LNCaP clone FGC (cell line): ENCODE data around the gene INPP5A.
"Not testable (repeated sequence)": the region's sequence is repeated elsewhere in the genome, so short reads cannot be mapped to it uniquely, and the experiment has no call there.

Experiments
- DNase-seq: peaks from one replicate; pipeline ENCODE4 v3.0.0-alpha.2; 2011; ENCODE audit warnings: low read depth
- H3K4me3 ChIP-seq: 2 replicates; pipeline ENCODE4 v1.5.1; 2011; ENCODE audit warnings: mild to moderate bottlenecking, low read depth, low read length, control low read depth
- TF ChIP-seq, protein P1 (sequence below): IDR thresholded peaks from 2 replicates; pipeline ENCODE4 v1.5.1; 2012; ENCODE audit warnings: mild to moderate bottlenecking; ENCODE audit not compliant: control insufficient read depth, insufficient read depth; ENCODE audit errors: extremely low read depth

INPP5A gene

DNA sequence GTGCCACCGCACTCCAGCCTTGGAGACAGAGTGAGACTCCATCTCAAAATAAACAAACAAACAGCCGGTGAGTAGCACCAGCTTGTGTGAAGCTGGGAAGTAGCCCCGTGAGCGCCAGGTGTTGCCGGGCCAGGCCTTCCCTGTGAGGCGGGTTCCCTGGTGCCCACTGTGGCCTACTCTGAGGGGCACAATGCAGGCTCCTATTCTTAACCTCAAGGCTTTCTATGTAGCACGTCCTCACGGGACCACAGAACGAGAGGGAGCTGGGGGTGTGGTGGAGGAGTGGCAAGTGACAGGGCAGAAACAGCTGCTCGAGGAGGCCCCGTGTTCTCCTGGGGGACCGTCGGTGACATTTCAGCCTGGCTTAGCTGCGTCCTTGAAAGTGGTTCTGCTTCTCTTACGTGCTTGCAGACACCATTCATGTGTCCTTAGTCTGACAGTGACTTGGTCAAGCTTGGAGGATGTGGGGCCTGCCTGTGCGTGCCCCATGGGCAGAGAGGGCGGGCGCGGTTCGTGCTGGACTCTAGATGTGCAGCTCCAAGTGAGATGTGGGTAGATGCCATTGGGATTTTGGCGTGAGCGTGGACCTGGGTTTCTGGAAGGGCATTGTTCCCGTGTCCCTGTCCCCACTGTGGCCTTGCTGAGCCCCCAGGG, 131.7 kb downstream of the INPP5A start:
- DNase-seq = no peak
- TF ChIP-seq, protein P1, sequence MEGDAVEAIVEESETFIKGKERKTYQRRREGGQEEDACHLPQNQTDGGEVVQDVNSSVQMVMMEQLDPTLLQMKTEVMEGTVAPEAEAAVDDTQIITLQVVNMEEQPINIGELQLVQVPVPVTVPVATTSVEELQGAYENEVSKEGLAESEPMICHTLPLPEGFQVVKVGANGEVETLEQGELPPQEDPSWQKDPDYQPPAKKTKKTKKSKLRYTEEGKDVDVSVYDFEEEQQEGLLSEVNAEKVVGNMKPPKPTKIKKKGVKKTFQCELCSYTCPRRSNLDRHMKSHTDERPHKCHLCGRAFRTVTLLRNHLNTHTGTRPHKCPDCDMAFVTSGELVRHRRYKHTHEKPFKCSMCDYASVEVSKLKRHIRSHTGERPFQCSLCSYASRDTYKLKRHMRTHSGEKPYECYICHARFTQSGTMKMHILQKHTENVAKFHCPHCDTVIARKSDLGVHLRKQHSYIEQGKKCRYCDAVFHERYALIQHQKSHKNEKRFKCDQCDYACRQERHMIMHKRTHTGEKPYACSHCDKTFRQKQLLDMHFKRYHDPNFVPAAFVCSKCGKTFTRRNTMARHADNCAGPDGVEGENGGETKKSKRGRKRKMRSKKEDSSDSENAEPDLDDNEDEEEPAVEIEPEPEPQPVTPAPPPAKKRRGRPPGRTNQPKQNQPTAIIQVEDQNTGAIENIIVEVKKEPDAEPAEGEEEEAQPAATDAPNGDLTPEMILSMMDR = no peak

DNA sequence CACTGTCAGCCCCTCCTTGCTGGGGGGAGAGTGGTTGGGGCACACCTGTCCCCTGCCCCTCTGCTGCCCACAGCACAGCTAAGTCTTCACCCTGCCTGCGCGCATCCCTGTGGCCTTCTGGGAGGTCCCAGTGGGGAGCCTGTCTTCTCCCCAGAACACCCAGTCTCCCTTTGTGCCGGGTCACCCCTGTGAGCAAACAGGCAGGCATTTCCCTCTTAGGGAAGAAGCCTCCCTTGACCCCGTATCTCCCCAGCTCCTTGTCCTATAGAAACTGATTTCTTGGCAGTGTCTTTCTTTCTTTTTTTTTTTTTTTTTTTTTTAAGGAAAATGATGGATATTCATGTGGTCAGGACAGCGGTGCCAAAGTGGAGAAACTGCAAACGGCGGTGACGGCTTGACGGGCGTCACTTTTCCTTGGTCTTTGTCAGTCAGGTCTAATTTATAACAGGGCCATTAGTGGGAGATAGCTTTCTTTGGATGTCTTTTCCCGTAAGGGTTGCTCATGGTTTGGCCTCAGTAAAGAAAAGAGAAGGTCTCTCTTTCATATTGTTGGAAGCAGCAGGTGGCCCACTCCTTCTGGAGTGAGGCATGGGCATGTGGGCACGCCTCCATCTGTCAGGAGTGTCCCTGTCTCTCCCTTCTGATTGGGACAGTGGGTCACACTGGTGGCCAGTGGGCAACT, 133.1 kb downstream of the INPP5A start:
- no peak for DNase-seq
- TF ChIP-seq, protein P1 = no peak
- no peak overlapping the region for H3K4me3 ChIP-seq

More for the DNA sequence above, 131.7 kb downstream of the INPP5A start:
- H3K4me3 ChIP-seq = no peak overlapping the region

DNA sequence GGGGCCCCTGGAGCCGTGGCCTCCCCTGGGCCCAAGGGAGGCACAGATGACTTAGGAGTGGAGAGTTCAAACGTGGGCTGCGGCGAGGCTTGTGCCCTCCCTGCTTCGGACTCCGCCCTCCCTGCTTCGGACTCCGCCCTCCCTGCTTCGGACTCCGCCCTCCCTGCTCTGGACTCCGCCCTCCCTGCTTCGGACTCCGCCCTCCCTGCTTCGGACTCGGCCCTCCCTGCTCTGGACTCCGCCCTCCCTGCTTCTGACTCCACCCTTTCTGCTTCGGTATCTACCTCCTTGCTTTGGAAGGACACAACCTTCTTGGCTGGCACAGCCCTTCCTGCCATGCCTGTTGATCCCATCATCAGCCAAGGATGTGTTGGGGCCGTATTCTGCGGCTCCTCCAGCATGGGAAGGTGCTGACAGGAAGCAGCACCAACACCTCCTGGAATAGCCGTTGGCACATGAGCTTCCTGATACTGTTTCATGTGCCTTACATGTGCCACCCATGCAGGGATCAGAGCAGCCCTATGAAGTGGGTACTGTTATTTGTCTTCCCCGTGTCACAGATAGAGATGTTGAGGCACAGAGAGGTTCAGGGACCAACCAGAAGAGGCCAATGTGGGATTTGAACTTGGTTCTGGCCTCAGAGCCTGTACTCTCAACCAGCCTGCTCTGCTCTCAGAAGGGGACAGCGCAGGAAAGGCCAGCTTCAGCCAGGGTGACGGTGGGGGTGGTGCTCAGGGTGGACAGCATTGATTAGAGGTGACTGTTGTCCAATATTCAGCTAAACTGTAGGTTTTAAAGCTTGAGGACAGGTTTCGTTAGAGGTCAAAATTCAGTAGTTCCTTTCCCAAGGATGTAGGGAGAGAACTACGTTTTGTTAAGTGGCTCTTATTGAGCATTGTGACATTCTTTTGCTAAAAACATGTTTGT, 133.9 kb downstream of the INPP5A start:
- no peak for DNase-seq
- no peak overlapping the region for H3K4me3 ChIP-seq
- TF ChIP-seq, protein P1 = no peak

DNA sequence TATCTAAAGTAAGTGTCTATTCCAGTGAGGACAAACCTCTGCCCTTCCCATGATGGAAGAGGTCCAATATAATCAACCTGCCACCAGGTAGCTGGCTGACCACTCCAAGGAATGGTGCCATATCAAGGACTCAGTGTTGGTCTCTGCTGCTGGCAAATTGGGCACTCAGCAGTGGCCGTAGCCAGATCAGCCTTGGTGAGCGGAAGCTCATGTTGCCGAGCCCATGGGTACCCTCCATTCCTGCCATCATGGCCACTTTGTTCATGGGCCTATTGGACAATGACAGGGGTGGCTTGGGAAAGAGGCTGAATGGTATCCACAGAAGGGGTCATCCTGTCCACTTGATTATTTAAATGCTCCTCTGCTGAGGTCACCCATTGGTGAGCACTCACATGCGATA, 136.2 kb downstream of the INPP5A start:
- not testable (repeated sequence) for DNase-seq, H3K4me3 ChIP-seq

DNA sequence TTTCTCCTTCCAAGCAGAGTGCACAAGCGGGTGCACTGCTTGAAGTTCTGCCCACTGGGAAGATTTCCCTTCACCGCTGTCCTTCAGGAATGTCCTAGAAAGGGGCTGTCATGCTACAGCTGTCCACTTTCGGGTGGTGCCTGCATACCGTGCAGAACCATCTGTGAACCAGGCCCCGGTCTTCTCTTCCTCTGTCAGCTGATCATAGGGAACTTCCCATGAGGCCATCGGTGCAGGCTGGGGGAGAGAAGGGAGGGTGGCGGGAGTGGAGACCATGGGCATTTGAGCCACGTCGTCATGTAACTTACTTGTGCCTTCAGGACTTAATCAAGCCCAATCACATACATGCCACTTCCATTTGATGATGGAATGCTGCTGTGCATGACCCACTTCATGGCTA, 136.7 kb downstream of the INPP5A start:
- TF ChIP-seq, protein P1 = no peak
- H3K4me3 ChIP-seq = no peak overlapping the region
- DNase-seq = no peak

DNA sequence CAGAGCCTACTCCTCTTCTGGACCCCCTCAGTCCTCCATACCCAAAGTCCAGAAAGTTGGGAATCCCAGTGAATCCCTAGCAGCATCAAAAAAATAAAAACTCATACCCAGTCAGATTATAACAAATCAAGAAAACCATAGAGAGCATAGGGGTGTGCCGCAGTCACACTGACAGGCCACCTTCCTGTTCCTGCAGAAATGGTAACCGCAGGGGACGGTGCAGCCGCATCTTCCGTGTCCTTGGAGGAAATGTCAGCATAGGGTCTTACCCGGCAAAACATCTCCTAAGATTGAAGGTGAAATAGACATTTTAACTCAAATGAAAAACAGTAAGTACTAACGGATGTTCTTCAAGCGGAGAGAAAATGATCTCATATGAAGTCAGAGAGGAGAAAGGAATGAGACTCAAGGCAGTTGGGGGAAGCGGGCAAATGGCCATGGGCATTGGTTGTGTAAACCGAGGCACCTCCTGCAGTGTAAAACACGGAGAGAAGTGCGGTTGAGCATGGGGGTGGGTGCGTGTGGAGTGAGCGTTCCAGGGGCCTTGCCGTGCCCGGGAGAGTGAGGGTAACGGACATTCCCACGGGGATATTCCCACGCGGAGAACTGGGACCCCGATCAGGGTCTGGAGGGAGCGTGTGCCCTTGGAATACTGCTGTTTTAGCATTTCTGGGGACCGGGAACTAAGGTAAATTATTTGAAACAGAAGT, 137.6 kb downstream of the INPP5A start:
- no peak overlapping the region for H3K4me3 ChIP-seq
- TF ChIP-seq, protein P1 = no peak
- DNase-seq = no peak
